Thyroid gland (tissue), 4 donors: Measurements from ENCODE around the gene SUGCT. TPM values are rescaled to one million over a fixed set of nuclear protein-coding genes. Genes with fewer than 3 reads are reported as not detected.

Source experiments
- DNase-seq, 2 donors: peaks; one replicate each; pipeline ENCODE4 v3.0.0-alpha.2; 2019
- H3K27ac ChIP-seq, 3 donors: fragments of 200-600 bp; sonication (generic); 1 replicate in 2 of 3; 2 replicates in 1 of 3; pipeline ENCODE4 v1.5.1; 2016 to 2019; ENCODE audit warnings: mild to moderate bottlenecking in 1 of 3, moderate library complexity in 1 of 3
- H3K27me3 ChIP-seq: fragments of 200-600 bp; sonication (generic); one replicate; pipeline ENCODE4 v1.5.1; 2019
- H3K36me3 ChIP-seq, 2 donors: fragments of 200-600 bp; sonication (generic); one replicate each; pipeline ENCODE4 v1.5.1; 2016 to 2019
- H3K4me1 ChIP-seq, 2 donors: fragments of 200-600 bp; sonication (generic); one replicate each; pipeline ENCODE4 v1.5.1; 2017 to 2019
- H3K4me3 ChIP-seq, 3 donors: fragments of 200-600 bp; sonication (generic); replicated peaks in 1 of 3; 1 replicate in 2 of 3; 2 replicates in 1 of 3; pipeline ENCODE4 v1.5.1; 2016; ENCODE audit warnings: mild to moderate bottlenecking in 1 of 3
- H3K9me3 ChIP-seq: fragments of 200-600 bp; sonication (generic); one replicate; pipeline ENCODE4 v1.5.1; 2017
- CTCF ChIP-seq, 6 experiments: fragments of 200-600 bp in 3 of 6; fragments of 450-650 bp in 3 of 6; sonication (generic) in 3 of 6; IDR thresholded peaks; one replicate each; pipeline ENCODE4 v1.5.1; 2016 to 2019; ENCODE audit warnings: antibody characterized with exemption in 6 of 6, mild to moderate bottlenecking in 2 of 6, inconsistent platforms in 1 of 6, moderate library complexity in 1 of 6
- POLR2A ChIP-seq, 2 donors: fragments of 450-650 bp; IDR thresholded peaks; one replicate each; pipeline ENCODE4 v1.6.1; 2017; ENCODE audit warnings: antibody characterized with exemption in 2 of 2, mild to moderate bottlenecking in 2 of 2, moderate library complexity in 1 of 2
- WGBS, 2 donors: methylation state at CpG; one replicate each; pipeline ENCODE4 v1.1.5; 2017; 5-methylcytosine and 5-hydroxymethylcytosine counted together
- intact Hi-C: fragments of 100-400 bp; cut with DNase I; formaldehyde crosslinking; loops from one replicate; pipeline ENCODE4 v1.15.1; 2023
- total RNA-seq, 4 donors: library from RNA; depleted of rRNA; stranded (reverse); fragments of >200 nt; gene quantifications; one replicate each; pipeline ENCODE4 v1.2.3, GENCODE V29; 2016

Gene SUGCT
- total RNA-seq, 4 donors from 2014 or later = 1.3 to 15.2 (median 3.2) TPM

- Histone ChIP-seq H3K9me3 (no peaks in the 10 kb centered on the region), H3K27me3 (no peaks in the 10 kb centered on the region), H3K4me3 (no peak overlapping the region), H3K4me1 (no peaks in the 10 kb centered on the region), H3K36me3 (no peaks in the 10 kb centered on the region), H3K27ac (no peak overlapping the region)
- intact Hi-C loops = no loop called here
- DNase-seq = no peak
- no peak for TF ChIP-seq POLR2A (IDR thresholded peaks at IDR 0.05)
- TF ChIP-seq CTCF (IDR thresholded peaks at IDR 0.05) = no peak
Measured at GRCh38 chr7:40887099-40887498, 752.3 kb downstream of the SUGCT start.

GRCh38 chr7:40888499-40888898 lies 753.7 kb downstream of the SUGCT start:
- no peak for DNase-seq
- no peaks in the 10 kb centered on the region for H3K27me3 ChIP-seq
- 45 to 71% methylated on average over 1 of the region's 1 CpG for WGBS, 2 donors
- H3K27ac ChIP-seq = no peak overlapping the region
- no peak for TF ChIP-seq CTCF (IDR thresholded peaks at IDR 0.05)
- TF ChIP-seq POLR2A (IDR thresholded peaks at IDR 0.05) = no peak
- H3K36me3 ChIP-seq = no peaks in the 10 kb centered on the region
- H3K4me1 ChIP-seq = no peaks in the 10 kb centered on the region
- no peak overlapping the region for H3K4me3 ChIP-seq
- H3K9me3 ChIP-seq = no peaks in the 10 kb centered on the region
- intact Hi-C loops = no loop called here

GRCh38 chr7:40889099-40889498 lies 754.3 kb downstream of the SUGCT start:
- TF ChIP-seq CTCF (IDR thresholded peaks at IDR 0.05) (no peak), POLR2A (IDR thresholded peaks at IDR 0.05) (no peak)
- 87 to 88% methylated on average over 4 of the region's 4 CpGs for WGBS, 2 donors
- intact Hi-C loops = no loop called here

GRCh38 chr7:40889539-40889938 lies 754.7 kb downstream of the SUGCT start:
- H3K4me1 ChIP-seq = no peaks in the 10 kb centered on the region
- intact Hi-C loops = no loop called here
- H3K36me3 ChIP-seq = no peaks in the 10 kb centered on the region
- DNase-seq = no peak
- H3K4me3 ChIP-seq = no peak overlapping the region
- H3K27me3 ChIP-seq = no peaks in the 10 kb centered on the region
- WGBS, 2 donors = 84 to 90% methylated on average over 2 of the region's 2 CpGs
- no peak overlapping the region for H3K27ac ChIP-seq
- TF ChIP-seq CTCF (IDR thresholded peaks at IDR 0.05) (no peak), POLR2A (IDR thresholded peaks at IDR 0.05) (no peak)
- no peaks in the 10 kb centered on the region for H3K9me3 ChIP-seq

More at GRCh38 chr7:40889099-40889498, 754.3 kb downstream of the SUGCT start:
- Histone ChIP-seq H3K4me1 (no peaks in the 10 kb centered on the region), H3K4me3 (no peak overlapping the region), H3K27ac (no peak overlapping the region), H3K27me3 (no peaks in the 10 kb centered on the region), H3K9me3 (no peaks in the 10 kb centered on the region), H3K36me3 (no peaks in the 10 kb centered on the region)
- no peak for DNase-seq

- H3K27me3 ChIP-seq = no peaks in the 10 kb centered on the region
- DNase-seq = no peak
- intact Hi-C loops = no loop called here
- H3K27ac ChIP-seq = no peak overlapping the region
- TF ChIP-seq POLR2A (IDR thresholded peaks at IDR 0.05) (no peak), CTCF (IDR thresholded peaks at IDR 0.05) (no peak)
- no peak overlapping the region for H3K4me3 ChIP-seq
- 84 to 100% methylated on average over 1 of the region's 1 CpG for WGBS, 2 donors
- H3K4me1 ChIP-seq = no peaks in the 10 kb centered on the region
- H3K36me3 ChIP-seq = no peaks in the 10 kb centered on the region
- no peaks in the 10 kb centered on the region for H3K9me3 ChIP-seq
Measured at GRCh38 chr7:40890088-40890692, 755.4 kb downstream of the SUGCT start.
